K562 (cell line): Measurements from ENCODE around the gene BMF. TPM values are rescaled to one million over a fixed set of nuclear protein-coding genes. Genes with fewer than 3 reads are reported as not detected.
A peak's percentile ranks its signal among the peaks of the same experiment; 100 is the strongest.

Experiments
- CHCHD3 ChIP-seq: fragments of 250-450 bp; sonication (Bioruptor Pico); IDR thresholded peaks from 2 replicates; pipeline ENCODE4 v2.1.2; 2022; ENCODE audit warnings: mild to moderate bottlenecking
- EGR1 ChIP-seq: fragments of 450-650 bp; conservative IDR thresholded peaks from 2 replicates; pipeline ENCODE4 v1.6.1; 2017; ENCODE audit warnings: mild to moderate bottlenecking
- HMG20A ChIP-seq: fragments of 450-650 bp; formaldehyde crosslinking; conservative IDR thresholded peaks from 2 replicates; pipeline ENCODE4 v1.4.0; 2020; ENCODE audit warnings: mild to moderate bottlenecking, mixed read lengths
- MXI1 ChIP-seq: IDR thresholded peaks from 2 replicates; pipeline ENCODE4 v1.6.1; 2011; ENCODE audit warnings: low read depth, mild to moderate bottlenecking, improper control_type of control experiment, low read length
- NFRKB ChIP-seq: fragments of 450-650 bp; IDR thresholded peaks from 2 replicates; pipeline ENCODE4 v1.6.1; 2016; ENCODE audit warnings: low read depth
- NR3C1 ChIP-seq: sonication (generic); formaldehyde crosslinking; IDR thresholded peaks from 2 replicates; pipeline ENCODE4 v1.8.1; 2022; ENCODE audit warnings: missing genetic modification reagents
- RBM39 ChIP-seq: fragments of 200-400 bp; formaldehyde crosslinking; optimal IDR thresholded peaks from 2 replicates; pipeline ENCODE3; 2018; ENCODE audit warnings: low read depth, low read length
- ZBED1 ChIP-seq: IDR thresholded peaks from 2 replicates; pipeline ENCODE4 v1.6.1; 2014
- ZNF3 ChIP-seq: fragments of 250-450 bp; sonication (Bioruptor Pico); IDR thresholded peaks from 2 replicates; pipeline ENCODE4 v1.5.0; 2021; ENCODE audit warnings: mild to moderate bottlenecking, moderate library complexity
- ZNF444 ChIP-seq: fragments of 250-450 bp; sonication (Bioruptor Pico); IDR thresholded peaks from 2 replicates; pipeline ENCODE4 v1.4.0; 2020; ENCODE audit warnings: mild to moderate bottlenecking, moderate library complexity
- polyA plus RNA-seq, 8 experiments: library from polyadenylated mRNA; depleted of rRNA in 4 of 8; stranded (reverse) in 5 of 8; unstranded in 3 of 8; fragments of >200 nt; fragmentation: Nextera tagmentation in 2 of 8; fragmentation: Illumina TruSeq in 1 of 8; extraction: Ambion mirVana in 2 of 8; extraction: Trizol in 1 of 8; gene quantifications; 2 replicates each; pipeline versions ENCODE4 v1.2.1 to v1.2.3, GENCODE V29; 2011 to 2014; ENCODE audit warnings: inconsistent platforms in 1 of 8, missing spikeins in 1 of 8
- total RNA-seq, 7 experiments: library from RNA; depleted of rRNA in 6 of 7; stranded (reverse); fragments of >200 nt in 6 of 7; fragmentation: Illumina TruSeq in 2 of 7; extraction: Trizol in 2 of 7; gene quantifications; 2 replicates each; pipeline versions ENCODE4 v1.2.1 to v1.2.3, GENCODE V29; 2011 to 2021; ENCODE audit warnings: low replicate concordance in 1 of 7
- TF ChIP-seq, protein P1 (sequence below), 3 experiments: fragments of 200-800 bp in 1 of 3; fragments of 250-450 bp in 1 of 3; fragments of 450-650 bp in 1 of 3; sonication (Bioruptor Pico) in 1 of 3; sonication (Bioruptor generic) in 1 of 3; formaldehyde crosslinking in 1 of 3; IDR thresholded peaks; 2 replicates each; pipeline versions ENCODE4 v1.6.1 to v1.8.0; 2016 to 2022; ENCODE audit warnings: mild to moderate bottlenecking in 2 of 3, missing genetic modification characterization in 2 of 3, missing compliant biosample characterization in 1 of 3, moderate library complexity in 1 of 3
- TF ChIP-seq, protein P2 (sequence below), 2 experiments: fragments of 450-650 bp; conservative IDR thresholded peaks; 2 replicates each; pipeline ENCODE4 v1.6.1; 2017; ENCODE audit warnings: mild to moderate bottlenecking in 2 of 2, moderate library complexity in 2 of 2

The BMF gene
- total and polyA plus RNA-seq, 9 of the 15 experiments (the other 6 are each of a cell fraction or from before 2014, with no cell fraction given): 0.25 to 0.91 (median 0.59) TPM; not detected in 2

DNA sequence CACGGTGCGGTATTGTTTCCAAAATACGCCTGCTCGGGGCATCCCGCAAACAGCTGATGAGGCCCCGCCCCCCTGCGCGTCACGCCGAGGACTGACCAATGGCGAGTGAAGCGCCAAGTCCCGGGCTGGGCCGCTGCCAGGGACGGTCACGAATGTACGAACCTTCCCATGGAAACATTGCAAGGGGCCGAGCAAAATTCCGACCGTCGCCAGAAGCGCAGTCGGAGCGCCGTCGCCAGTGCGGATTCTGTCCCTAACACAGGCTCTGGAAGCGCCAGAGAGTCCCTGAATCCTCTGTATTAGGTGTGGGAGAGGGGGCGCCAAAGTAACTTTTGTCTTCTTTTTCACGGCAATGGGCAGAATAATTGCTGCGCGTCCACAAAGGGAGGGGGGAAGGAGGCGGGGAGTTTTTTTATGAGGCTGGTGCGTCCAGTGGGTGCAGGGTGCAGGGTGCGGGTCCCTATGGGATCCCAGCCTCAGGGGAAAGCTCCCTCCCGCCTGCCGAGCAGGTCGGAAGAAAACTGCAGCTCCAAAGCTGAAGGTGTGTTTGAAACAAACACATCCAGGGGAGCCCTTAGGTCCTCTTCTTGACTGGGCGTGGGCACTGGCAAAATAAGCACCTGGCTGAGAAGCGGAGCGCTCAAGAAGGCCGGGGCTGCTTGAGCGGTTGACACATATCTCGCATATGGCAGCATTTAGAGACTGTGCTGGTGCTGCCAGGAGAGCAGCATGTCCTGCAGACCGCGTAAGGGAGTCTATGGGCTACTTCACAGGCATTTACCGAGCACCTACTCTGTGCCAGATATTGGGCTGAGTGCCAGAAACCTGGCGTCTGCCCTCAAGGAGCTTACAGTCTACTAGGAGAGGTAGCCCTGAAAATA, at the start of gene BMF (continued):
- TF ChIP-seq, protein P1, sequence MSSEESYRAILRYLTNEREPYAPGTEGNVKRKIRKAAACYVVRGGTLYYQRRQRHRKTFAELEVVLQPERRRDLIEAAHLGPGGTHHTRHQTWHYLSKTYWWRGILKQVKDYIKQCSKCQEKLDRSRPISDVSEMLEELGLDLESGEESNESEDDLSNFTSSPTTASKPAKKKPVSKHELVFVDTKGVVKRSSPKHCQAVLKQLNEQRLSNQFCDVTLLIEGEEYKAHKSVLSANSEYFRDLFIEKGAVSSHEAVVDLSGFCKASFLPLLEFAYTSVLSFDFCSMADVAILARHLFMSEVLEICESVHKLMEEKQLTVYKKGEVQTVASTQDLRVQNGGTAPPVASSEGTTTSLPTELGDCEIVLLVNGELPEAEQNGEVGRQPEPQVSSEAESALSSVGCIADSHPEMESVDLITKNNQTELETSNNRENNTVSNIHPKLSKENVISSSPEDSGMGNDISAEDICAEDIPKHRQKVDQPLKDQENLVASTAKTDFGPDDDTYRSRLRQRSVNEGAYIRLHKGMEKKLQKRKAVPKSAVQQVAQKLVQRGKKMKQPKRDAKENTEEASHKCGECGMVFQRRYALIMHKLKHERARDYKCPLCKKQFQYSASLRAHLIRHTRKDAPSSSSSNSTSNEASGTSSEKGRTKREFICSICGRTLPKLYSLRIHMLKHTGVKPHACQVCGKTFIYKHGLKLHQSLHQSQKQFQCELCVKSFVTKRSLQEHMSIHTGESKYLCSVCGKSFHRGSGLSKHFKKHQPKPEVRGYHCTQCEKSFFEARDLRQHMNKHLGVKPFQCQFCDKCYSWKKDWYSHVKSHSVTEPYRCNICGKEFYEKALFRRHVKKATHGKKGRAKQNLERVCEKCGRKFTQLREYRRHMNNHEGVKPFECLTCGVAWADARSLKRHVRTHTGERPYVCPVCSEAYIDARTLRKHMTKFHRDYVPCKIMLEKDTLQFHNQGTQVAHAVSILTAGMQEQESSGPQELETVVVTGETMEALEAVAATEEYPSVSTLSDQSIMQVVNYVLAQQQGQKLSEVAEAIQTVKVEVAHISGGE (CRISPR knock-in tag; IDR thresholded peaks at IDR 0.05): 0 out of 6 replicates have a peak, but pooled peaks of 1 of the 3 experiments have one; percentile 38
- TF ChIP-seq ZNF3 (CRISPR knock-in tag) (no peak), HMG20A (CRISPR knock-in tag) (no peak), NFRKB (no peak), NR3C1 (CRISPR knock-in tag) (no peak), MXI1 (0 out of 2 replicates have a peak, but pooled peaks have one; percentile 33), RBM39 (no peak), ZBED1 (peak; percentile 32; the same call in 1 of the 2 replicates), CHCHD3 (no peak), ZNF444 (CRISPR knock-in tag) (no peak), EGR1 (0 out of 2 replicates have a peak, but pooled peaks have one; percentile 34)
- TF ChIP-seq, protein P2, sequence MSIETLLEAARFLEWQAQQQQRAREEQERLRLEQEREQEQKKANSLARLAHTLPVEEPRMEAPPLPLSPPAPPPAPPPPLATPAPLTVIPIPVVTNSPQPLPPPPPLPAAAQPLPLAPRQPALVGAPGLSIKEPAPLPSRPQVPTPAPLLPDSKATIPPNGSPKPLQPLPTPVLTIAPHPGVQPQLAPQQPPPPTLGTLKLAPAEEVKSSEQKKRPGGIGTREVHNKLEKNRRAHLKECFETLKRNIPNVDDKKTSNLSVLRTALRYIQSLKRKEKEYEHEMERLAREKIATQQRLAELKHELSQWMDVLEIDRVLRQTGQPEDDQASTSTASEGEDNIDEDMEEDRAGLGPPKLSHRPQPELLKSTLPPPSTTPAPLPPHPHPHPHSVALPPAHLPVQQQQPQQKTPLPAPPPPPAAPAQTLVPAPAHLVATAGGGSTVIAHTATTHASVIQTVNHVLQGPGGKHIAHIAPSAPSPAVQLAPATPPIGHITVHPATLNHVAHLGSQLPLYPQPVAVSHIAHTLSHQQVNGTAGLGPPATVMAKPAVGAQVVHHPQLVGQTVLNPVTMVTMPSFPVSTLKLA (conservative IDR thresholded peaks at IDR 0.05): peak; percentile 70 to 90
